ENCODE measurements around the gene PBLD.

PBLD gene

DNA sequence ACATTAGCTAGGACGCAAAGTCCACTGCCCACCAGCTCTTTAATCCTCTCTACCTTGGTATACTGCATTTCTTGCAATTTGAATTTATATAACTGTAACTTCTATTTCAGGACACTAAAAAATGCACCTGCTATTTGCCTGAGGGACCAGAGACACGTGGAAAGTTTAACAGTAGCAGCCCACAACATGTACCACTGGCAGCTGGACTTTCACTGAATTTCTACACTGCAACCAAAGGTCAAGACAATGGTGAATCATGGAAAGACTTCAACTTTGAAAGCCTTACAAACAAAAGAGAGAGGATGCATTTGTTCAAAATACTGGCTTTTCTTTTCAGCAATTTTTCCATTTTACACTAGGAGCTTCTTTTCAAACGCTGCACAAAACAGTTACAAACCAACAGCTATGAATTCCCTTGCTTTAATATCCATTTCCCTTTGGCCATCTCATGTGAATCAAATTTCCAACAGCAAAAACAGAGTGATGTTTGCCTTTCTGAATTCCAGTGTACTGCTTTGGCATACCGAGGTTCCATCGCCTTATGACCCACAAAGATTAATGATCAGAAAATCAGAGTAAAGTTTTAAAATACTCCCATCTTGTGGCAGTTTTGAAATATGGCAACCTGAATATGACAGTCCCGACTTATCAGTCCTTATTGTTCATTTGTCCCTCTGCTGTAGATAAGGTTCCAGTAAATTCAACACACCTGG, 30.8 kb downstream of the PBLD start:
- Histone ChIP-seq H3K4me2 (ENCODE audit: low read length) (peak overlapping the region; percentile 86), H3K9me3 (ENCODE audit: control insufficient read depth, insufficient read depth, low read length) (no peaks in the 10 kb centered on the region), H3K79me2 (ENCODE audit: control insufficient read depth, low read length) (no peaks in the 10 kb centered on the region), H3K27ac (ENCODE audit: low read depth, low read length) (peak overlapping the region; percentile 91), H3K36me3 (ENCODE audit: control insufficient read depth, low read length) (no peaks in the 10 kb centered on the region), H3K9me2 (replicated peaks; ENCODE audit: control insufficient read depth, low read length) (no peaks in the 10 kb centered on the region), H3K4me3 (ENCODE audit: low read length) (peak overlapping the region; percentile 53), H3F3A (ENCODE audit: control insufficient read depth, insufficient read depth) (peaks cover 13% of the 10 kb centered on the region), H3K4me1 (ENCODE audit: control insufficient read depth, low read length) (peaks cover 41% of the 10 kb centered on the region), H4K20me1 (ENCODE audit: control insufficient read depth, insufficient read depth, low read depth, low read length) (no peaks in the 10 kb centered on the region), H3K27me3 (ENCODE audit: control insufficient read depth, low read length) (no peaks in the 10 kb centered on the region)
- TF ChIP-seq, protein P1, sequence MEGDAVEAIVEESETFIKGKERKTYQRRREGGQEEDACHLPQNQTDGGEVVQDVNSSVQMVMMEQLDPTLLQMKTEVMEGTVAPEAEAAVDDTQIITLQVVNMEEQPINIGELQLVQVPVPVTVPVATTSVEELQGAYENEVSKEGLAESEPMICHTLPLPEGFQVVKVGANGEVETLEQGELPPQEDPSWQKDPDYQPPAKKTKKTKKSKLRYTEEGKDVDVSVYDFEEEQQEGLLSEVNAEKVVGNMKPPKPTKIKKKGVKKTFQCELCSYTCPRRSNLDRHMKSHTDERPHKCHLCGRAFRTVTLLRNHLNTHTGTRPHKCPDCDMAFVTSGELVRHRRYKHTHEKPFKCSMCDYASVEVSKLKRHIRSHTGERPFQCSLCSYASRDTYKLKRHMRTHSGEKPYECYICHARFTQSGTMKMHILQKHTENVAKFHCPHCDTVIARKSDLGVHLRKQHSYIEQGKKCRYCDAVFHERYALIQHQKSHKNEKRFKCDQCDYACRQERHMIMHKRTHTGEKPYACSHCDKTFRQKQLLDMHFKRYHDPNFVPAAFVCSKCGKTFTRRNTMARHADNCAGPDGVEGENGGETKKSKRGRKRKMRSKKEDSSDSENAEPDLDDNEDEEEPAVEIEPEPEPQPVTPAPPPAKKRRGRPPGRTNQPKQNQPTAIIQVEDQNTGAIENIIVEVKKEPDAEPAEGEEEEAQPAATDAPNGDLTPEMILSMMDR (IDR thresholded peaks at IDR 0.05; ENCODE audit: low read depth, low read length, poor library complexity, severe bottlenecking), result peak; percentile 73
- TF ChIP-seq EZH2phosphoT487 (IDR thresholded peaks at IDR 0.05; ENCODE audit: borderline replicate concordance, low read length), result no peak

DNA sequence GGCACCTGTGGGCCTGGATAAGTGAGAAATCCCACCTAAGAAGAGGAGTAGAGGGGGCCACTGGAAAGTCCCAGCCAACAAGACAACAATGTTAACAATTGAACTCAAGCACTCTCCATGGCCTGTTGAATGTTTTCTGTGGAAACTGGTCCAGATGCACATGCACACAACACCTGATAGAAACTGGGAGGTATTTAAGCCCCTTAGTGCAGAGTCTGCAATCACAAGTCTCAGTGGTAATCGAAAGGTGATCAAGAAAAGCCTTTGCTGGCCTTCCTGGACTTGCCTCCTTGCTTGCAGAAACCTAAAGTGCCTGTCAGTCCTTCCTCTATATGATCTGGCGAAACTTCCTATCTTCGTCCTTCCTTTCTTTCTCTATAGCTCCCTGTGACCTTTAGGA, 31.4 kb downstream of the PBLD start:
- H3K79me2 ChIP-seq (ENCODE audit: control insufficient read depth, low read length), result no peaks in the 10 kb centered on the region
- H3K4me1 ChIP-seq (ENCODE audit: control insufficient read depth, low read length), result peaks cover 48% of the 10 kb centered on the region
- H3K4me2 ChIP-seq (ENCODE audit: low read length), result peak overlapping the region; percentile 86
- no peaks in the 10 kb centered on the region for H3K27me3 ChIP-seq (ENCODE audit: control insufficient read depth, low read length)
- no peaks in the 10 kb centered on the region for H3K36me3 ChIP-seq (ENCODE audit: control insufficient read depth, low read length)
- no peaks in the 10 kb centered on the region for H4K20me1 ChIP-seq (ENCODE audit: control insufficient read depth, insufficient read depth, low read depth, low read length)
- H3K9me3 ChIP-seq (ENCODE audit: control insufficient read depth, insufficient read depth, low read length), result no peaks in the 10 kb centered on the region
- peaks cover 13% of the 10 kb centered on the region for H3F3A ChIP-seq (ENCODE audit: control insufficient read depth, insufficient read depth)
- peak overlapping the region; percentile 91 for H3K27ac ChIP-seq (ENCODE audit: low read depth, low read length)
- no peaks in the 10 kb centered on the region for H3K9me2 ChIP-seq (replicated peaks; ENCODE audit: control insufficient read depth, low read length)
- TF ChIP-seq EZH2phosphoT487 (IDR thresholded peaks at IDR 0.05; ENCODE audit: borderline replicate concordance, low read length), result no peak
- TF ChIP-seq, protein P1 (IDR thresholded peaks at IDR 0.05; ENCODE audit: low read depth, low read length, poor library complexity, severe bottlenecking), result no peak
- peak overlapping the region; percentile 53 for H3K4me3 ChIP-seq (ENCODE audit: low read length)

DNA sequence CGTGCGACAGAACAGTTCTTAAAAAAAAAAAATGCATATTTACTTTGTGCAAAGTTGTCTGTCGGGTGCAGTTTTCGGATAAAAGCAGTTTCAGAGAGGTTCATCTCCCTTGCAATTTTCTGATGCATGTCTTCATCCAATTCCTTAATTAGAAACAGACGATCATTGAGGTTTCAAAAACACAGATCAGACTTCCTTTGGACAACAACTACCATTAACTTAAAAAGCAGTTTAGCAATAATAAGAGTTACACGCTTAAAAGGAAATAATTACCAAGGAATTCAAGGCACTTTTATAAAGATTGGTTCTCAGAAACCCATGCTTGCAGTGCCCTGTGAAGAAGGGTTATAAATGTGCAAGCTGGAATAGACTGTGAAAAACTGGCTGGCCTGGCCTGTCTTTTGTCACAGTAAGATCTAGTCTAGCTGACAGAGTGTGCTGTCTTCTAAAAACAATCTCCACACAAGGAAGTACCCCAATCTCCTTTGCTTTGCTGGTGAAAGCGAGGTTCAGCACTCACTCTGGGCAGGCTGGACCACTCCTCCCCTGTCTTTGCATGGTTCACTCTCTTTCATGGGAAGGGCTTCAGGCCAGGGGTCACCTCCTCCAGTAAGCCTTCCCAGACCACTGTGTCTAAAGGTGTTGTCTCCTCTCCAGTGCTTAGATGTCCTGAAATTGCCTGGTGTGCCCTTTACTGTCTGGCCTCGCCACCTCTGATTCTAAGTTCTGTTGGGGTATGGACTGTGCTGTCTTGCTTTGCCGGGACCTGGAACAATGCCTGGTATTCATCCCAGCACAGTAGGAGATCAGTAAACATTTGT, 35.7 kb downstream of the PBLD start:
- Histone ChIP-seq H3K4me3 (ENCODE audit: low read length) (peak overlapping the region; percentile 47), H3K36me3 (ENCODE audit: control insufficient read depth, low read length) (no peaks in the 10 kb centered on the region), H4K20me1 (ENCODE audit: control insufficient read depth, insufficient read depth, low read depth, low read length) (no peaks in the 10 kb centered on the region), H3F3A (ENCODE audit: control insufficient read depth, insufficient read depth) (peaks cover 13% of the 10 kb centered on the region), H3K27ac (ENCODE audit: low read depth, low read length) (peak overlapping the region; percentile 60), H3K4me1 (ENCODE audit: control insufficient read depth, low read length) (peaks cover 53% of the 10 kb centered on the region), H3K27me3 (ENCODE audit: control insufficient read depth, low read length) (no peaks in the 10 kb centered on the region), H3K4me2 (ENCODE audit: low read length) (peak overlapping the region; percentile 68), H3K9me3 (ENCODE audit: control insufficient read depth, insufficient read depth, low read length) (no peaks in the 10 kb centered on the region), H3K9me2 (replicated peaks; ENCODE audit: control insufficient read depth, low read length) (no peaks in the 10 kb centered on the region), H3K79me2 (ENCODE audit: control insufficient read depth, low read length) (no peaks in the 10 kb centered on the region)
- TF ChIP-seq, protein P1 (IDR thresholded peaks at IDR 0.05; ENCODE audit: low read depth, low read length, poor library complexity, severe bottlenecking), result no peak
